A549 (cell line): ENCODE measurements around the gene XRCC4.

Experiments
- CHD2 ChIP-seq: fragments of 150-350 bp; IDR thresholded peaks from 2 replicates; pipeline ENCODE4 v1.6.1; 2014; ENCODE audit warnings: low read length; ENCODE audit not compliant: partially characterized antibody
- EP300 ChIP-seq, 2 experiments: fragments of >200 bp; sonication (Bioruptor Twin); formaldehyde crosslinking; IDR thresholded peaks; 2 replicates in 1 of 2; 3 replicates in 1 of 2; pipeline ENCODE4 v1.6.1; 2016 to 2017
- MAFK ChIP-seq: fragments of 450-650 bp; IDR thresholded peaks from 2 replicates; pipeline ENCODE4 v1.6.1; 2014; ENCODE audit not compliant: partially characterized antibody
- MYC ChIP-seq: IDR thresholded peaks from 2 replicates; pipeline ENCODE4 v1.6.1; 2012; ENCODE audit warnings: mild to moderate bottlenecking, inconsistent platforms, low read length, improper control_type of control experiment, borderline replicate concordance
- POLR2A ChIP-seq: IDR thresholded peaks from 2 replicates; pipeline ENCODE4 v1.6.1; 2012; ENCODE audit warnings: mild to moderate bottlenecking, low read length
- TP53 ChIP-seq: fragments of 250-450 bp; sonication (Bioruptor Pico); IDR thresholded peaks from 2 replicates; pipeline ENCODE4 v1.5.0; 2021; ENCODE audit warnings: mild to moderate bottlenecking, moderate library complexity
- TF ChIP-seq, protein P1 (sequence below): fragments of >200 bp; sonication (Bioruptor Twin); formaldehyde crosslinking; IDR thresholded peaks from 3 replicates; pipeline ENCODE4 v1.5.1; 2016
- TF ChIP-seq, protein P2 (sequence below): IDR thresholded peaks from 2 replicates; pipeline ENCODE4 v1.6.1; 2012
- TF ChIP-seq, protein P3 (sequence below): IDR thresholded peaks from 2 replicates; pipeline ENCODE4 v1.6.1; 2012
- TF ChIP-seq, protein P4 (sequence below): fragments of 150-350 bp; IDR thresholded peaks from 2 replicates; pipeline ENCODE4 v1.6.1; 2014; ENCODE audit warnings: low read depth, mild to moderate bottlenecking, low read length
- TF ChIP-seq, protein P5 (sequence below): fragments of 200-600 bp; sonication (generic); IDR thresholded peaks from 2 replicates; pipeline ENCODE4 v1.6.1; 2016; ENCODE audit warnings: antibody characterized with exemption, mild to moderate bottlenecking, moderate library complexity

DNA sequence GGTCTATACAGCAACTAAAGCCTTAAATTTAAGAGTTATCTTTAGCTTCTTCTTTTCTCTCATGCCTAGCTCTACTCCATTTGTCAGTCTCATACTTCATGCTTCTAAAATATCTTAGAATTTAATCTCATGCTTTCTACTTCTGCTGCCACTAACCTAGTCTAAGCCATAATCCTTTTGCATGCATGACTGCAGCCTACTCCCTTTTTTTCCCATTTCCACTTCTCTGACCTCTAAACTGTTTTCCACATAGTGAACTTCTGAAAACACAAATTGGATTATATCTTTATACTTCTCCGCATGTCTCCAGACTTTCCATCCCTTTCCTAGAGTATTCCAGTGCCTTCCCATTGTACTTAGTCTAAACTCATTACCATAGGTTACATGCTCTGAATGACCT, 193.0 kb downstream of the XRCC4 start:
- no peak for TF ChIP-seq MAFK
- no peak for TF ChIP-seq EP300 (IDR thresholded peaks at IDR 0.05)
- TF ChIP-seq, protein P1, sequence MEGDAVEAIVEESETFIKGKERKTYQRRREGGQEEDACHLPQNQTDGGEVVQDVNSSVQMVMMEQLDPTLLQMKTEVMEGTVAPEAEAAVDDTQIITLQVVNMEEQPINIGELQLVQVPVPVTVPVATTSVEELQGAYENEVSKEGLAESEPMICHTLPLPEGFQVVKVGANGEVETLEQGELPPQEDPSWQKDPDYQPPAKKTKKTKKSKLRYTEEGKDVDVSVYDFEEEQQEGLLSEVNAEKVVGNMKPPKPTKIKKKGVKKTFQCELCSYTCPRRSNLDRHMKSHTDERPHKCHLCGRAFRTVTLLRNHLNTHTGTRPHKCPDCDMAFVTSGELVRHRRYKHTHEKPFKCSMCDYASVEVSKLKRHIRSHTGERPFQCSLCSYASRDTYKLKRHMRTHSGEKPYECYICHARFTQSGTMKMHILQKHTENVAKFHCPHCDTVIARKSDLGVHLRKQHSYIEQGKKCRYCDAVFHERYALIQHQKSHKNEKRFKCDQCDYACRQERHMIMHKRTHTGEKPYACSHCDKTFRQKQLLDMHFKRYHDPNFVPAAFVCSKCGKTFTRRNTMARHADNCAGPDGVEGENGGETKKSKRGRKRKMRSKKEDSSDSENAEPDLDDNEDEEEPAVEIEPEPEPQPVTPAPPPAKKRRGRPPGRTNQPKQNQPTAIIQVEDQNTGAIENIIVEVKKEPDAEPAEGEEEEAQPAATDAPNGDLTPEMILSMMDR = no peak
- TF ChIP-seq, protein P2, sequence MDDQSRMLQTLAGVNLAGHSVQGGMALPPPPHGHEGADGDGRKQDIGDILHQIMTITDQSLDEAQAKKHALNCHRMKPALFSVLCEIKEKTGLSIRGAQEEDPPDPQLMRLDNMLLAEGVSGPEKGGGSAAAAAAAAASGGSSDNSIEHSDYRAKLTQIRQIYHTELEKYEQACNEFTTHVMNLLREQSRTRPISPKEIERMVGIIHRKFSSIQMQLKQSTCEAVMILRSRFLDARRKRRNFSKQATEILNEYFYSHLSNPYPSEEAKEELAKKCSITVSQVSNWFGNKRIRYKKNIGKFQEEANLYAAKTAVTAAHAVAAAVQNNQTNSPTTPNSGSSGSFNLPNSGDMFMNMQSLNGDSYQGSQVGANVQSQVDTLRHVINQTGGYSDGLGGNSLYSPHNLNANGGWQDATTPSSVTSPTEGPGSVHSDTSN = no peak
- no peak for TF ChIP-seq POLR2A
- TF ChIP-seq, protein P3, sequence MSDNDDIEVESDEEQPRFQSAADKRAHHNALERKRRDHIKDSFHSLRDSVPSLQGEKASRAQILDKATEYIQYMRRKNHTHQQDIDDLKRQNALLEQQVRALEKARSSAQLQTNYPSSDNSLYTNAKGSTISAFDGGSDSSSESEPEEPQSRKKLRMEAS = no peak
- TF ChIP-seq, protein P4, sequence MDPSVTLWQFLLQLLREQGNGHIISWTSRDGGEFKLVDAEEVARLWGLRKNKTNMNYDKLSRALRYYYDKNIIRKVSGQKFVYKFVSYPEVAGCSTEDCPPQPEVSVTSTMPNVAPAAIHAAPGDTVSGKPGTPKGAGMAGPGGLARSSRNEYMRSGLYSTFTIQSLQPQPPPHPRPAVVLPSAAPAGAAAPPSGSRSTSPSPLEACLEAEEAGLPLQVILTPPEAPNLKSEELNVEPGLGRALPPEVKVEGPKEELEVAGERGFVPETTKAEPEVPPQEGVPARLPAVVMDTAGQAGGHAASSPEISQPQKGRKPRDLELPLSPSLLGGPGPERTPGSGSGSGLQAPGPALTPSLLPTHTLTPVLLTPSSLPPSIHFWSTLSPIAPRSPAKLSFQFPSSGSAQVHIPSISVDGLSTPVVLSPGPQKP = no peak
- no peak for TF ChIP-seq MYC
- TF ChIP-seq, protein P5, sequence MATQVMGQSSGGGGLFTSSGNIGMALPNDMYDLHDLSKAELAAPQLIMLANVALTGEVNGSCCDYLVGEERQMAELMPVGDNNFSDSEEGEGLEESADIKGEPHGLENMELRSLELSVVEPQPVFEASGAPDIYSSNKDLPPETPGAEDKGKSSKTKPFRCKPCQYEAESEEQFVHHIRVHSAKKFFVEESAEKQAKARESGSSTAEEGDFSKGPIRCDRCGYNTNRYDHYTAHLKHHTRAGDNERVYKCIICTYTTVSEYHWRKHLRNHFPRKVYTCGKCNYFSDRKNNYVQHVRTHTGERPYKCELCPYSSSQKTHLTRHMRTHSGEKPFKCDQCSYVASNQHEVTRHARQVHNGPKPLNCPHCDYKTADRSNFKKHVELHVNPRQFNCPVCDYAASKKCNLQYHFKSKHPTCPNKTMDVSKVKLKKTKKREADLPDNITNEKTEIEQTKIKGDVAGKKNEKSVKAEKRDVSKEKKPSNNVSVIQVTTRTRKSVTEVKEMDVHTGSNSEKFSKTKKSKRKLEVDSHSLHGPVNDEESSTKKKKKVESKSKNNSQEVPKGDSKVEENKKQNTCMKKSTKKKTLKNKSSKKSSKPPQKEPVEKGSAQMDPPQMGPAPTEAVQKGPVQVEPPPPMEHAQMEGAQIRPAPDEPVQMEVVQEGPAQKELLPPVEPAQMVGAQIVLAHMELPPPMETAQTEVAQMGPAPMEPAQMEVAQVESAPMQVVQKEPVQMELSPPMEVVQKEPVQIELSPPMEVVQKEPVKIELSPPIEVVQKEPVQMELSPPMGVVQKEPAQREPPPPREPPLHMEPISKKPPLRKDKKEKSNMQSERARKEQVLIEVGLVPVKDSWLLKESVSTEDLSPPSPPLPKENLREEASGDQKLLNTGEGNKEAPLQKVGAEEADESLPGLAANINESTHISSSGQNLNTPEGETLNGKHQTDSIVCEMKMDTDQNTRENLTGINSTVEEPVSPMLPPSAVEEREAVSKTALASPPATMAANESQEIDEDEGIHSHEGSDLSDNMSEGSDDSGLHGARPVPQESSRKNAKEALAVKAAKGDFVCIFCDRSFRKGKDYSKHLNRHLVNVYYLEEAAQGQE = no peak
- TF ChIP-seq CHD2 = no peak
- no peak for TF ChIP-seq TP53 (CRISPR knock-in tag)
